Stimulated activated CD8-positive, alpha-beta memory T cell treated with anti-CD3 and anti-CD28 coated beads, Interleukin-15, amount 100 ng/mL, for 48 hours (primary cell): Measurements from ENCODE around the gene MAPKAP1.

Source experiments
- DNase-seq, 2 donors: peaks; one replicate each; pipeline ENCODE4 v3.0.0-alpha.2; 2020; ENCODE audit warnings: low read depth in 2 of 2

The MAPKAP1 gene

DNA sequence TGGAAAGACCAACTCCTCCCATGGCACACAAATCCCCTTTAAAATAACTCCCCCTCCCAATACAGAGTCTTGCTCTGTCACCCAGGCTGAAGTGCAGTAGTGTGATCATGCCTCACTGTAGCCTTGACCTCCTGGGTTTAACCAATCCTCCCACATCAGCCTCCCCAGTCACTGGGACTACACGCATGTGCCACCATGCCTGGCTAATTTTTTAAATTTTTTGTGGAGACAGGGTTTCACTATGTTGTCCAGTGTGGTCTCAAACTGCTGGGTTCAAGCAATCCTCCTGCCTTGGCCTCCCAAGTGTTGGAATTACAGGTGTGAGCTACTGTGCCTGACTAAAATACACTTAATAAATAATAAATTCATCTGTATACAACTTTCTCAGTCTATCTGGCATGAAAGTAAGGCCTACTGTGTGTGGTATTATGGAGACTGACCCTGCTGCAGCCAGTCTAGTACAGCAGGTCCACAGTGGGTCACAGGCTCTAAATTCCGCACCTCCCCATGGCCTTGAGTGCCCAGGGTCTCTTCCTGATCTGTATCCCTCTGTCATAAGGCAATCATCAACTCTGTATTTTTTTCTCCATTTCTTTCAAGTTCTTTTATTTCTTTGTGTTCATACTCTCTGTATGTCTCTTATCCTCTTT lies 169.4 kb downstream of the MAPKAP1 start:
- DNase-seq = no peak

DNA sequence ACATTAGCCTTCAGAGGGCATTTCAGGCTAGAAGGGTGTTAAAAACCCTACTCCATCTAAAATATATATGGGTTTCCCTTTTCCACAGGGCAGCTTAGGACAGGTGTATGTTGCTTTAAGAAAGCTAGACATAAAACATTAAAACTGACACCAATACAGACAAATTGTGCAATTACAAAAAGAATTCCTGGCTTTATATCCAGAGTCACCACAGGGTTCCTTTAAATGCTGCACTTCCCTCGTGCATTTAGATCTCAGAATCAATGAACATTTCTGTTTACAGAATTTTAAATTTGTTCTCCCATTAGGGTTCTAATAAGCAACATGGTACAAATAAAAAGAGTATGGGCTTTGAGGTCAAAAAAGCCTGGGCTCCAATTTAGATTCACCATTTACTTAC lies 170.2 kb downstream of the MAPKAP1 start:
- DNase-seq = no peak

DNA sequence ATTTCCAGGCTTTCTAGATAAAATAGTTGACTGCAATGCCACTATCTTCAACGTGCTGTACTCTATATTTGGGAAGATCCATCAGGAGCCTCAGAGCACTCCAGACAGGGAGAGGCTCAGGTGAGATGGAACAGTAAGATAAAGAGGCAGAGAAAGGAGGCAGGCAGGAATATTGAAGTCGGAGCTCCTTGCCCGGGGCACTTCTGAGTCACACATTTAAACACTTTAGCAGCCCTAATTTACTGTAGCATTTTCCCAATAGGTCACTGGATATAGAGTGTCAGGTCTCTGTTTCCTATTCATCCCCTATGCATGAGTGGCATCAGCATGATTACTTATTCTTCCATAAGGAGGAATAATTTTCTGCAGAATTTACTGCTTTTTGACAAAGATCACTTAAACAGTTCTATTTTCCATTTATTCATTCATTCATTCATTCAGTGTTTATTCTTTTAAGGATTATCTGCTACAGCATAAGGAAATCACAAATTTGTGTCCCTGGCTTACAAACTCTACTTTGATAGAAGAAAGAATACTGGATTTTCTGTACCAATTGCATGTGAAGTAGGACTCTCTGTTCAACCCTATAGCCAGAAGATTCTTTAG lies 170.7 kb downstream of the MAPKAP1 start:
- no peak for DNase-seq

DNA sequence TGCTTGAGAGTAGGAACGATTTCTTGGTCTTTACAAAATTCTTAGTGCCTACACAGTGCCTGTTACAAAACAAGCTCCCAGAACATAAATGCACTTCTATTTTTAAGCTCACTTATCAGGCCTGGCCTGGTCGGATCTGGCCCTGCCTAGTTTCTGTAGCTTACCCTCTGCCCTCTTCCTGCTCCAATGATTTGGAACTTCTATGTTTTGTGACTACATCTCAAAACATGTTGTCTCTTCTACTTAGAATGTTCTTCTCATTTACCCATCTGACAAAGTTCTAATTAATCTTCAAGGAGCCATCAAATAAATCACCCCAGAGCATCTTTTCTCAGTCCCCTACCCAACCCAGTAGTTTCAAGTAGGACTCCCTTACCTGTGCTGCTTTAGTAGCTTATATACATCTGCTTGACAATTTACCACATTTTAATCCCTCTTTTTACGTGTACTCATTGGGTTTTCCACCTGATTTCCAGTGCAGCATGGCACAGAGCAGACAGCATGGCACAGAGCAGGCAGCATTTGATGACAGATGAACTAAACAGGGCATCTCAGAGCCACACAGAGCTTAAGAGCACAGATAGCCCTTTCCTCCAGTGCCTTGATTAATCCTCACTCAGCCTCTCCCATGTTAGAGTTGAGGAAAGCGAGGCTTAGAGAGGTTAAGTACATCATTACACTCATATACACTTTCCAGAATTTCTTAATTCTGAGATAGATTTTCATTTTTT lies 171.9 kb downstream of the MAPKAP1 start:
- no peak for DNase-seq

DNA sequence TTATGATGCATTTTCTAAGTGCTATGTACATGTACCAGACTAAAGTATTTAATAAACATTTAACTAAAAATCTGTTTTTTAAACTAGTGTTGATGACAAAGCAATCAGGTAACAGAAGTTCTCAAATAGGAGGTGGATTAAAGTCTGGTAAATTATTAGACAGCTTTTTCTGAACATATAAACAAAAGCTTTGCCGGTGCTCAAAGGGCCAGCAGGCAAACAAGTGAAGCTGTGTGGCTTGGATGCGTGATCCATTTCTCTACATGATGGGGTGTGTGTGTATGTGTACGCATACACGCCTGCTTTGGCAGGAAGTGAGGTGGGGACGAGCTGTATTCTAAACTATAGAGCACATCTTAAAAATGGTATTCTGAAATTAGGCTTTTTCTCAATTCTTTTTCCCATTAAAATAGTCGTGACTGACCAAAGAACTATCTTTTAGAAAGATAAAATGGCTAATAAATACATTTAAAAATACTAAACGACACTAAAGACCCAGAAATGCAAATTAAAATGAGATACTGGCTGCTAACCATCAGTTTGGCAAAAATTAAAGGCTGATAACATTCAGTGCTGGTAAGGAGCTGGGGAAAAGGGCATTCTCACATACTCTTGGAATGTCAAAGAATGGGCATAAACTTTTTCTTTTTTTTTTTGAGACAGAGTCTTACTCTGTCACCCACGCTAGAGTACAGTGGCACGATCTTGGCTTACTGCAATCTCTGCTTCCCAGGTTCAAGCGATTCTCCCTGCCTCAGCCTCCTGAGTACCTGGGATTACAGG lies 174.0 kb downstream of the MAPKAP1 start:
- DNase-seq = no peak

DNA sequence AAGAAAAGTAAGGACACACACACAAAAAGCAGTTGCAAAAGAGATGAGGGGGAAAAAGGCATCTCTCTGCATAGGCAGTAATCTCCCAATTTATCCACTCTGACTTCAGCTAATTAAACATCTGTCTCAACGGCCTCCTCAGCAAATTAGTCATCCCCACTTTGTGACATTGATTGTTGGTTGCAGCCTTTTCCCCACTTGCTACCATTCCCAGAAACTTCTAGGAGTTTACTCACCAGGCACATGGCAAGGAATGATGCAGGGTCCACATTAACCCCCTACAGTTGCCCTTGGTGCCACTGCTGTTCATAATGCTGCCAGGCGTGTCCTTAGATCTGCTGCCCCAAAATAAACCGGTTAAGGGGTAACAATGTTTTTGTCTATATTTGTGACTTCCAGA lies 174.6 kb downstream of the MAPKAP1 start:
- no peak for DNase-seq

DNA sequence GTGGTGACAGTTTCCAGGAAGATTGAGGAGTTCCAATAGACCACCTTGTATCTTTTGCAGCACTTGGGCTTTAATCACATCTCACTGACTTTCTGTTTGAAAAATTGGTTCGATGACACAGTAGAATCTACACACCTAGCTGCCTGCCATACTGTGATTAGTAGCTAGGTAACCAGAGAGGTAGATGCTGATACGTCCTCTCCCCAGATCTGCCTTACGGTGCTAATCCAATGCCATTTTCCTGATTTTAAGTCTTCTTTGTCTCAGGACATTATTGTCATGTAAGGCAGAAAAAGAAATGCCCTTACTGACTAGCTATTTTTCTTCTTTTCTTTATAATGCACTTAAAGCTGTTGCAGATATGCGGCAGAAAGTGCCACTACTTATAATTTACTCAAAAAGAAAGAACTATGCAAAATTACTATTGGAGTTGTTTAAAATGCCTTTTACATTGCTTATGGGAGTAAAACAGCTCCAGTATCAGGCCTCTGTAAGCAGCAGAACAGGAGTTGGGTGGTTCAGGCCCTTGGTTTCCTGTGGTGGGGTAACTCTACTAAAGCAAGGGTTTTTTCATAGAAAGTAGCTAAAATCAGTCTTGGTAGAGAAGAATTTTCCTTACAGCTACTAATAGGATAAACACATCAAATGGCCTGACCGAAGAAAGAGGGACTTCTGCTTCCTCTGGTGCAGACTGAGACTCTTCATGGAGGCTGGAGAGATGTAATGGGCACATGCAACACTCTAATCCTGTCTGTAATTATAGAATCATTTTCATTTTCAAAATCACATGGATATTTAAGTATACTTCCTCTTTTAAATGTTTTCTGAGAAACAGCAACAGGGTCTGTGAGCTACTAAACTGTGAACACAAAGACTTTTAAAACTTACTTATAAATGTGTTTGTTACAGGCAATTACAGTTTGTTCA lies 177.2 kb downstream of the MAPKAP1 start:
- DNase-seq = no peak

DNA sequence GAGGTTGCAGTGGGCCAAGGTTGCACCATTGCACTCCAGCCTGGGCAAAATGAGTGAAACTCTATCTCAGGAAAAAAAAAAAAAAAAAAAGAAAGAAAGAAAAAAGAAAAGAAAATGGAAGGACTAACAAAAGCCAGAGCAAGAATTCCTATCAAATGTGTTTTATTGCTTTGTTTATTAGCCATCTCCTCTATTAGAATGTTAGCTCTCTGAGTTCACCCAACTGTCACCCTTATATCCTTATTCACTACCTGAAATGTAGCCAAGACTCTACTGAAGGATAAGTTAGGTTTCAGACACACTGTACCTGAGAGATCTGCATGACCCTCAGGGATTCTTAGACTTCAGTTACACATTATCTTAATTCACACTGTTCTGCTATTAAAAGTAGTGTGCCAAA lies 177.9 kb downstream of the MAPKAP1 start:
- DNase-seq = no peak

DNA sequence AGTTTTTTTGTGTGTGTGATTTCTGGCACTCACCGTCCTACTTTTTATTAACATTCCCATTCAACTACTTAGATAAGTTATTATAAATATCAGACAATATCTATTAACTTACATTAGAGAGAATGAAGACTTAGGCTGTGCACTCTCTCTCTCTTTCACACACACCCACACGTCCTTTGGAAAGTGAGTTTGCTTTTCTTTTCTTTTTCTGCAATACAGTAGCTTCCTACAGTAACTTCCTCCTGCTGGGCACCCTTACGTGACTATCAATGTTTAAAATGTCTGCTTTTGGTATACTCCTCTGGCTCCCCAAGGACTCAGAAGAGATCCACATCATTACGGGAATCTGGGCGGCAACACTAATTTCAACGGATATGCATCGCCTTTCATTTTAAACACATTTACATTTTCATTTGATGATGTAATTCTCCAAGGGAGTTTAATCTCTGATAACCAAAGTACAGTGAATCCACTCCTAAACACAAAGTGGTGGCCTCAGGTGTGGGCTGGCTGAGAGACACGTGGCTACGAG lies 179.5 kb downstream of the MAPKAP1 start:
- DNase-seq = no peak

DNA sequence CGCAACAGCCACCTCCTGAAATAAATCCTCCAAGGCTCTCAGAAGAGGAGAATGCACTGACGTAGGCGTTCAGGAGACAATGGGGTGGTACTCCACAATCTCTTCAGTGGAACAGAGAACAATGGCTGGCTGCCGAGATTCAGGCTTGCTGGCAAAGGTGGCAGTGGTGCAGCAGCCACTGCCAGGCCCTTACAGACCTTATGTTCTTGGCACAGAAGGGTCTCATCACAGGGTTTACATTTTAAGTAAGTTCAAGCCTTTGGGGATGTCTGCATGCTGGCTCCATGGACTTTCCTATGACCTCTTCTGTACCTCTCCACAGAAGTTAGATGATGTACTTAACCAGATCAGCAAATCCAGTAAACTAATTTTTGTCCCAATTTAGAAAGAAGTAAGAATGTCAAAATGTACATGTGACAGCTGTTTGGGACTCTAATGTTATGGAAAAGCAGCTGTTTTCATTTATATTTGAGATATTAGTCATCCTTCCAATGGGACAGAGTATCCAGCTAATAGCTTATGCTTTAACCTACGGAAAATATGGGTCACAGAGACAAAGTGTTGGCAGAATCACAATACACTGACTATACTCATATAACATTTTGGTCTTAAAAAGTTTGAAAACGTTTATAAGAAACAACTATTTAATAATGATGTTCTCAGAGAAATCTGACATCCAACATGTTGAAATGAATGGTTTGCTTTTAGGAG lies 180.9 kb downstream of the MAPKAP1 start:
- DNase-seq = no peak

DNA sequence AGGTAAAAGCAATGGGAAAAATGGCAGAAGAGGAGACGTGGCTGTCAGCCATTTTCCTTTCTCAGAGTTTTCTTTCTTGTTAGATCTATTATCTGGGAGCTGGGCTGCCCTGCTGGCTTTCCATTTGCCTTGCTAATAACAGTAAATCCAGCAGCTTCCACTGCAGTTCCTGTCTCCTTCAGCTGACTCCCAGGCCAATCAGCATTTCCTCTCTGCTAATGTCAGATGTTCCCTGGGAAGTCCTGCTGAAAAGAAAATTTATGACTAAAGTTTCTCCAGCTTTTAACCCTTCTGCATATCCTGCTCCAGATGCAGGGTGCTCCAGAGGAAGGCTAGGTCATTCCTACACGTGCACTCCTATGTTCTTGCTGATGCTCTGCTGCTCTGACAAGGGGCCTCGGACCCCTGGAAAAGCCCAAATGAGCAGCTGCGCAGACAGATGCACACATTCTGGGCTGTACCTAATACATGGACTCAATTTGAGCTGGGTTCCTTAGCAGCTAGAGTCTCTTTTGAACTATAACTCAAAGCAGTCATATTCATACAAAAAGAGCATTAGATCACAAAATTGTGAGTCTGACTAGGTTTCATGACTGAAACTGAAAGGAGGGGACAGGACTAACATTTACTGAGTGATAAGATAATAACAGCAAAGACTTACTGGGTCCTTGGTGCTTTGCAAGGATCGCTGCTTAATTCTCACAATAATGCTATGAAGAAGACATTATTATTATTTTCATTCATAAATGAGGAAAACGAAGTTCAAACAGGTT lies 182.2 kb downstream of the MAPKAP1 start:
- DNase-seq = no peak

DNA sequence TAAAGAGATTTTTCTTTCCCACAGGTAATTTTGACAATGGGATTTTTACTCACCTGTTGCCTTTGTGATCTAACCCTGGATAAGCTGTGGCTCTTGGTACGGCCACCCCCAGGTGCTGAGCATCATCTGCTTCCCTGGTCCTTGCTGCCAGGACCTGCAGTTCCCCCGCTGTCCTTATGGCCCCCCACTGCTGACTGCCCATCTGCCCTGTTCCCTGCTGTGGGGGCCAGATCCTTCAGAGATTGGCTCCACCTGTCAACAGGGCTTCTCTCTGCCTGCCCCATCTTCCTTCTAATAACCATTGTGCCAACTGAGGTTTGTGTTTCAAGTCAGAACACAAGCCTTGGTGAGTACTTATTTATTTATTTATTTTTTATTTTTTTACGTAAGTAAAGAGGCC lies 183.3 kb downstream of the MAPKAP1 start:
- DNase-seq = no peak

DNA sequence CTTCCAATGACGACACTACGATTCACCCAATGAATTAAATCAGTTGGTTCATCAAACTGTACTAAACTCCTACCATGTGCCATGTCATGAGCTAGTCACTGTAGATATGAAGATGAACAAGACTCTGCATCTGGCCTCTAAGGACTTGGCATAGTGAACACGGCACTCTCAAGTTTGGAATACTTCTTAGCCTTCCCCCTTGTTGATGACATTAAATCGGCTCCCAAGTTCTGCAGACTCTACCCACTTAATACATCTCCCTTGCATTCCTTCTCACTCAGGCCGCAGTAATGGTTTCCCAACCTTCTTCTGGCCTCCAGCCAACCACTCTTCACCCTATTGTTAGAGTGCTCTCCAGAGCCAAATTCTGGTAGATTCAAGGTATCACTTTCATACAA lies 184.7 kb downstream of the MAPKAP1 start:
- no peak for DNase-seq

DNA sequence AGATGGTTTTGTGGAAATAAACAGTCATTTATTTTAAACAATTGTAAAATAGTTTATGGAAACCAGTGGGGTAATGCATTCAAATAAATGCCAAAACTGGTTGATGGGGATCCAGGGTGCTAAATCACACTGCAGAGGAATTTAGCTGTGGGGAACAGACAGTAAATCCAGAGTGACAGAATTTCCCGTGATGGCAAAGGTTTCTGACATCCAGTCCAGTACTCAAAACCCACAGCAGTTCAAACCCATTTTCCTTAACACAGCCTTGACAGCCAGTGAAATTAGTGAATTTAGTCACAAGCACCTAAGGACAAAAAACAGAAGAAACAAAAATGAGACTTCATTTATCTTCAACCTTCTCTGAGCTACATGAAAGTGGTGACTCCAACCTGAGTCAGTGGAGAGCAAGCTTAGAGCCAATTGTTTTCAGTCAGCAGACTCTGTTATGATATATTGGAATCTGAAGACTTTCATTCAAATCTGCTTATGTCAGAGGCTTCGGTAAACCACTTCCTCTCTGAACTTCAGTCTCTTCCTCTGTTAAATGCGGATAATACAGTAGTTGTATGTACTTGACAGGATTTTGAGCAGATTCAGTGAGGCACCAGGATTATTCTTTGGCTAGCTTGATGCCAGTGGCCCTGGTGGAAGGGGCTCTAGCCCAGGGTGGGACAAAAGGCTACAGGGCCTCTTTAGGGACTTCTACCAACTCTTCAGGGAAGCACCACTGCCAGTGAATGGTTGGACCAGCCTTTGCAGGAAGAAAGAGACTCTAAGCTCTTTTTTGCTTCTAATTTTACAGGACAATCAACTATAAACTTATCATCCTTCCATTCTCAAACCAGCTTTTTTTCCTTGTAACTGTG lies 185.3 kb downstream of the MAPKAP1 start:
- DNase-seq = peak in 1 of 2 donors; percentile 15

DNA sequence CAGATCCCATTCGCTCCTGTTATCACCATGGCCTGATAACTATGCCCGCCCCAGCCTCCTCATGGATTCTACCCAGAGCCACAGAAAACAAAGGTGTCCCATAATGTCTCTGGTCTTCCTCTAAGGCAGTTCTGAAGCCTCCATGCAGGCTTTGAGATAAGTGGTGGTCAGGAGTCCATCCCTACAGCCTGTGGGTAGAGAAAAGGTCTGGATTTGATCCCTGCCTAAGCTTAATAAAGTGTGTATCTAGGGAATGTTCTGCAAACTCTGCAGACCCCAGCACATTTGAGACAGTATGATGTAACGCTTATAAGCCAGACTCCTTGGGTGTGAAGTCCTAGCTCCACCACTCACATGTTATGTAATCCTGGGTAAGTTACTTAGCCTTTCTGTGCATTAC lies 187.3 kb downstream of the MAPKAP1 start:
- no peak for DNase-seq

DNA sequence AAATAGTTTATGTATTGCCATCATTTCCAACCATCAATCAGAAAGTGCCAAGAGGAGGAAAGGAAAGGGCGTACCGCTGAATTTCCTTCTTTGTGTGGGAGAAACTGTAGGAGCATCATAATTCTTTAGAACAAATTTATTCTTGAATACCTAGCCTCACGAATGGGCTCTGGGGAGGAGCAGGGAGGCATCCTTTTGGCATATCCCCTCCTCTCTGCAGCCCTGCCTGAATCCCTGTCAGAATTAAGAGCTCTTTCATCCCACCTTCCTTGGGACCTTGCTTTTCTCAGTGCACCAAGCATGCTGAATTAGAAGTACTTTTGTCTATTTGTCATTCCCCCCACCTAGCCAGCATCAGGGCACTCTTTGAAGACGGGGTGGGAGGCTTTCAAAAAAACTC lies 189.4 kb downstream of the MAPKAP1 start:
- no peak for DNase-seq

DNA sequence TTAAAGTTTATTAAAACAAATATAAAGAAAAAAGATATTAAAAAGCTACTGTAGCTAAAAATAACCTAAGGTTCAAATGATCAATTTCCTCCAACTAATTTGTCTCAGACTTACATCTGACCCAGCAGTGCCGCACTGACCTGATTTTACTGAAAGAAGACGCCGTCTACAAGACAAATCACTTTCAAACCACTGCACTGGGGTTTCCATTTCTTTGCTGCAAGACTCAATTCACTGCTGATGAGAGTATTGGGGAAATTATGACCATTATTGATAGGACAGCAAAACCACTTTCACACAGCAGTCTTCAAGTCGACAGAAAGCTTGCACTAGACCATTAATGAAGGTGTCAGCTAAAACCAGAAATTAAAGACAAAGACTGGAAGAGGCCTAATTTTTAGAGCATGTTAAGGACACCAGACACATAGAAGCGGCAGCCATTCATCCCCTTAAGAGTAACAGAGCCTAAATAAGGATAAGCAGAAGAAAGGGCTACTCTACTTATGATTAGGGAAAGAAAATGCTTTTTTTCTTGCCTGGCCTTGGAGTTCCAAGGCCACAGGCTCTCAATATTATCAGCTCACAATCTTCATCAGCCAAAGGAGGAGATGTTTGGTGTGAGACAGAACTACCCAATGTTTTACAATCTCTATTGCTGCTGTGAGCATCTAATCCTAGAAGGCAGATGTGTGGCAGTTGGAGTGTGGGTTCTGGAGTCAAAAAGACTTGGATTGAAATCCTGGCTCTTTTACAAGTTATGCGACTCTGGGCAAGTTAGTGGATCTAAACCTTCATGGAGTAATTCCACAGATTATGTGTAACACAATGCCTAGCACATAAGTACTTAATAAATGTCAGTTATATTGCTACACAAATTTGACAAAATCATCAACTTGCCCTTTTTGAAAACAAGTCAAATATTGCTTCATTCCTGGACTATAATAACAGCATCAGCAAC lies 190.7 kb downstream of the MAPKAP1 start:
- DNase-seq = no peak

DNA sequence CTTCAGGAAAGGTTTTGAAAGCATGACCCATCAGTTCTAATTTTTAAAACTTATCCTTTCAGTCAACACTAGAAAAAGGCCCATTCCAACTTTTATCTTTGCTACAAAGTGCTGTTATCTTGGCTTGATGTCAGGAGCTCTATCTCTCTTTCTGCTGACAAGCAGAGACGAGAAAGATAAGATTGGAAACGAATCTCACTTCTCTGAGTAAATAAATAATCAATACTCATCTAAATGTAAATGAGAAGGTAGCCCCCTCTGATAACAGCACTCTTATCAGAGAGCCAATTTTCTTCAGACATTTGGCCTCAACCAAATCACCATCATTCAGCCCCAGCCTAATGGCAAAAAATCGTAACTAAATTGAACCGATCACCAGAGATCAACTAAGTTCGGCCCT lies 191.7 kb downstream of the MAPKAP1 start:
- no peak for DNase-seq
